Stimulated activated CD8-positive, alpha-beta memory T cell treated with anti-CD3 and anti-CD28 coated beads, Interleukin-12 subunit alpha, Interleukin-12 subunit beta, amount 100 ng/mL, for 24 hours (primary cell): Measurements from ENCODE around the gene ST6GAL2.

Experiments
- DNase-seq: peaks from one replicate; pipeline ENCODE4 v3.0.0-alpha.2; 2020; ENCODE audit errors: extremely low read depth

The ST6GAL2 gene

DNA sequence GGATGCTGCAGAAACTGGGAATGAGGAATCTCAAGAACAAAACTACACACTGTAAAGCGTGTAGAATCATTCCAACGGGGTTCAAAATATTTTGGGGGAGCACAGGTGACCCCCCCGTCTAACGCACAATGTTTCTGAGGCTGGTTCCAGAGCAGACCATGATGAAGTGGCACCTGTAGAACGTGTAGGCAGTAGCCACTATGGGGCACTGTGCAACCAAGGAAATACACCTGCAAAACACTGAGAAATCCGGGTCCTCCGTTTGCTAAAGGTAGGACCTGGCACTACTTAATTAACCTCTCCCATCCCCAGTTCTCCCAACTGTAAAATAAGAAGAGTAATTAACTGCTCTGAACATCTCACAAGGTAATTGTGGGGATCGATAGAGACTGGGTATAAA is 22.6 kb downstream of the ST6GAL2 start:
- no peak for DNase-seq

DNA sequence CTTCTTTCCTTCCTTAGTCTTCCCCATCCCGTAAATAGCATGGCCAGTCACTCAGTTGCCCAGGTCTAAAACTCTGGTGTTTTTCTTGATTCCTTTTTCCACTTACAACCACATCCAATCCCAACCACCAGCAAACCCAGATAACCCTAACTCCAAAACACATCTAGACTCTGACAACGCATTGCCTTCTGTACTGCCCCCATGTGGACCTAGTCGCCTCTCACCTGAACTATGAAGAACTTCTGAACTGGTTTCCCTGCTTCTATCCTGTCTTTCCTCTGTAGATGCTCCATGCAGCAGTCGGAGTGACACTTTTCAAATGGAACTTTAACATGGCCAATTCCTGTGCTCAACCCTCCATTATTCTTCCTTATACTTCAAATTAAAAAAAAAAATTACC is 26.5 kb downstream of the ST6GAL2 start:
- DNase-seq, result no peak

DNA sequence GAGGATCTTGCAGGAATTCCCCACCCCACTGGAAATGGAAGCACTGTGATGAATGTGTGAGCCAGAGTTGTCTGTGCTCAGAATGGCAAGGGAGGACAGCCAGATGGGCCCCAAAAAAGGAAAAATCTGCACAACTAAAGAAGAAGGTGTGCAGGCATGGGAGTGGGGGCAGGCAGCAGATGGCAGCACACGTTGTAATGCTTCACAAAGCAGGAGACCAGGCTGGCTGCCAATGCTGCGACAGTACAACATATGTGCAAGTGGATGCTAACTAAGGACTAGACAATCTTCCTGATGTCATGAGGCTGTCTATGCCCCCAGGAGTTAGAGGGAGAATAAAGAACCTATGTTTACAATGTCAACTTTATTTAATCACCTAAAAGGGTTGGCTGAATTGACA is 27.2 kb downstream of the ST6GAL2 start:
- no peak for DNase-seq

DNA sequence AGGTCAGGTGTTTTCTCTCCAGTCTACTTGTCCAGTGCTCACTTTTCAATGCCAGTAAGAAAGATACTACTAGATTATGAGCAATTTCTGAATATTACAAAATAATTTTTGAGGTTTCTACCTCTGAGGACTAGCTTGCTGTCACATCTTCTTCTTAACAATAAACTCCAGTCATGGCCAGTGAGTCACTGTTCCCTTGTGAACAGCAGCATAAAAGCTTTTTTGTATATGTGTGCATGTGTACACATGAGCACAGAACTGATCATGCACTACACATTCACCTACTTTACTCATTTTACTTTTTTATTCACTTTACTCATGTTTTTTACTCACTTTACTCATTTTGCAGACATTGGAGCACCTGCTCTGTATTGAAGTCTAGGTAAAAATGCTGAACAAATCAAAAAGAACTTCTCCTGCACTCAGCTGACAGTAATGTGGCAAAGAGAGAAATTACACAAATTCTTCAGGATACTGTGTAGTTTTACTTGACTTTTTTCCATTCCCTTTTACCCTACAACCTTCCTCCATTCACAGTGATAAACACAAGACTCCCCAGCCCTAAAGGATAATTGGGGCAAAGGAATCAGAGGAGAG is 28.0 kb downstream of the ST6GAL2 start:
- DNase-seq, result no peak

DNA sequence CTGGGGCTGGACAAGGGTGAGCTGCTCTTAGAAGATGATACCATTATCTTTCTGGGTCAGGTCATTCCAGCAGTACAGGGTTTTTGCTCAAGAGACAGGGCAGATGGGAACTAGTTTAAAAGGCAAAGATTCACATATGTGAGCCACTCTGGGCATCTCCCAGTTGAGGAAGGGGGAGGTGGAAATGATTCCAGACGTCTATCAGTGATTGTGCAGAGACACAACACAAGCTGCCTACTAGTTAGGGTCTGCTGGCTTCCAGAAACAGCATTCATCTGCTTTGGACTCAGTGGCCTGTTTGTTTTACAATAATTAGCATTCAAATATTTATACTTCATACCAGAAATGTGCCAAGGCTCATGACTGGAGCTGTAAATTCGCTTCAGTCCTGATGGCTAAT is 32.3 kb downstream of the ST6GAL2 start:
- DNase-seq, result no peak

DNA sequence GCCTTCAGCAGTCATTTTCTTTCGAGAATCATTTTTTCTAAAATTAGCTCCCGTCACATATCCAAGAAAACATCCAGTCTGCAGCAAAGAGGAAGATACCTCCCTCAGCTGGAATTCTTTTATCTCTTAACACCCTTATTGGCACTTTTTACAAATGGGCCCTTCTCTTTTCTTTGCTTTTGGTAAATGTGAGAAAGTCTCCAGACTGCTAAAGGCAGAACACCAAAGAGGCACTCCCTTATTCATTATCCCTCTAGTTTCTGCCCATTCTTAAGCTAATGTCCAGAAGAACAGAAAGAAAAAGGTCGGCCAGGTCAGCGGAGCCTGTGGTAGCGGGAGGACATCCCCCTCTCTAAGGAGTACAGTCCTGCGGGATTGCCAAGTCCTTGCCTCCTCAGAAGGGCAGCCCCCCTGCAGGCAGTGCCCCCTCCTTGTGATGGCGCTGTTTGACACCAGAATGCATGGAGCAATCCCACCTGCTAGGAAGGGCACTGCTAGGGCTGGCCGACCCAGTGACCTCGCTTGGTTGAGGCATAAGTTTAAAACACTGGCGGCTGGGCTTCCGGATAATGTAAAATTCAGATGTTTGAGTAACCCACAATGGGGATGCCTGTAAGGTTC is 34.0 kb downstream of the ST6GAL2 start:
- no peak for DNase-seq

DNA sequence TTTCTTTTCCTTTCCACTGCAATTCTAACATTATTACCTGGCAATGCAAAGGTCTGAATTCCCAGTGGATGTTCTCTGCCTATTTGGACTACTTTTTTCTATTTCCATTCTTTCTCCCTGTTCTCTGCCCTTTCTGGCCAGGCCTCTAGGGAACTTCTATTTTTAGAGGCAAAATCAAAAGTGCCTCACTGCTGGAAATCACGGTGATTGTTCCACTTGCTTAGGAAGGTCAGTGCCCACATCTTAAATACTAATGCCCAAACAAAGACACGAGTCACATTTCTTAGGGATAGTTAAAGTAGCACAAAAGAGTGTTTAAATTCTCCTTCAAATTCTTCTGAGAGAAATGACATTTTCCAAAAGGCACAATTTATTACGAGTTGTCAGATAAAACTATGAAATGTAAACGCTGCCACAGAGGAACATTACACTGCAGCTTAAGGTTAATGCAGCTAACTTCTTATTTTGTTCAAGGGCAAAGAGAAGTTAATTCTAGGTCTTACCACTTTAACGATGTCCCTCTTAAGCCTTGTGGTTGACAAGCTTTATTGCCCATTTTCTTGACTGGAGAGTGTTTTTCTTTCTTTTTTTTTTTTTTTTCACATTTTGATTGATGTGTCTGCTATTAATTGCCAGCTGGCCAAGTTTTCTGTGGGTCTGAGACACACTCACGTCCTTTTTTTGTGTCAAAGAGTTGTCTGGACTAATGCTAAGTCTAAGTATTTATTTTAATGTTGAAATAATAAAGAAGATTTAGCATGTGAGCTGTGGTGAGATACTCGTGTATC is 34.7 kb downstream of the ST6GAL2 start:
- no peak for DNase-seq

DNA sequence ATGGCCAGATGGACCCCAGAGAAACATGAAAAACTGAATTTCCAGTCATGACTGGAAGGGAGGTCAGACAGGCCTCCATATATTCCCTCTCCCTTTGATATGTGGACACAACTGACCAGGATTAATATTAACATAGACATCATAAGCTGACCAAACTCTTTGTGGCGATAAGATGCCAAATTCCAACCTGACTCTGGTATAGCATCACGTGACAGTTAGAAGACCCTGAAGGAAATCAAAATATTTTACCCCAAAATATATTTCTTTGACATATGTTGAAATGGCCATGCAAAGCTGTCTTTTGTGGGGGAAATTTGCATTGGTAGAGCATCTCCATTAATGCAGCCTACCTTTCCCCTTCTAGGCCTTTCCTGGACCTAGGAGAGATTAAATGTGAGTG is 36.7 kb downstream of the ST6GAL2 start:
- DNase-seq, result no peak

DNA sequence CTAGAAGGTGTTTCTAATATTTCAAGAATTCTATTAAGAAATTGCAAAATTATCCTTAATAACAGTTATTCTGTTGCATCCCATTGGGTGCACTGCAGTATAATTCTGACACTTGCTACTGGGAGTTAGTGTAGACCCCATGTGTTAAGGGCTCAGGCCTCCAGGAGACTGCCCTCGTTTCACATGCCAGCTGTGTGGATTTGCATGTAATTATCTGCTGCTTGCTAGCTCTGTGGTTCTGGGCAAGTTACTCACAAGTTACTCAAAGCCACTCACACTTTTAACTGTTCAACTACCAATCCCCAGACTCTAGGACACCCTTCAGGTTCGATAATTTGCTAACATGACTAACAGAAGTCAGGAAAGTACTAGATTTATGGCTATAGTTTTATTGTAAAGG is 38.6 kb downstream of the ST6GAL2 start:
- DNase-seq, result no peak

DNA sequence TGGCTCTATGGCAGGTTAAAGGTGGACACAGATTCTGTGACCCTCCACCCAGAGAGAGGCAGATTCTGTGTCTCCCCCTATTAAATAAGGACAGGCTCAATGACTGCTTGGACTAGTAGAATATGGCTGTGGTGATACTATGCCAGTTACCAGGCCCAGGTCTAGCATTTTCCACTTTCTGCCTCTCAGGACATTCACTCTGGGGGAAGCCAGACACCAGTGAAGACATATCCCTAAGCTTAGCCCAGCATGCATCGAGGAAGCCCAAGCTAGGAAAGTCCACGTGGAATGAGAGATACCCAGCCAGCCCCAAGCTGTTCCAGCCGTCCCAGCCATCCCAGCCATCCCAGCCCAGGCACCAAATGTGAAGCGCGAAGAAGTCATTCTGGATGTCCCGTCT is 40.3 kb downstream of the ST6GAL2 start:
- no peak for DNase-seq

DNA sequence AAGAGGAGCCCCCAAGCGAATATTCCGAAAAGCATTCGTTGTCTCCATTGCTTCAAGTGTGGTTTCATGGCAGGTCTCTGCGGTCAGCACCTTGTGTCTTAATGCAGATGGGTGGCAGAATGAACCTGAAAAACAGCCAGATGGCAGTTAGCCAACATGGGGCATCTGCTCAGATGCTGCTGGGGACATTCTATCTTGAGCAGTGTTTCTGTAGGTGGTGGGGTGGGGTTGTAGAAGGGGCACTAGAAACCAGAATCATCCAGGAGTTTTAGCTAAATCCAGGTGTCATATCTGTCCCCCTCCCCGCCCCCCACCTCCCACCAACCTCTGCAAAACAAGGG is 42.1 kb downstream of the ST6GAL2 start:
- no peak for DNase-seq

DNA sequence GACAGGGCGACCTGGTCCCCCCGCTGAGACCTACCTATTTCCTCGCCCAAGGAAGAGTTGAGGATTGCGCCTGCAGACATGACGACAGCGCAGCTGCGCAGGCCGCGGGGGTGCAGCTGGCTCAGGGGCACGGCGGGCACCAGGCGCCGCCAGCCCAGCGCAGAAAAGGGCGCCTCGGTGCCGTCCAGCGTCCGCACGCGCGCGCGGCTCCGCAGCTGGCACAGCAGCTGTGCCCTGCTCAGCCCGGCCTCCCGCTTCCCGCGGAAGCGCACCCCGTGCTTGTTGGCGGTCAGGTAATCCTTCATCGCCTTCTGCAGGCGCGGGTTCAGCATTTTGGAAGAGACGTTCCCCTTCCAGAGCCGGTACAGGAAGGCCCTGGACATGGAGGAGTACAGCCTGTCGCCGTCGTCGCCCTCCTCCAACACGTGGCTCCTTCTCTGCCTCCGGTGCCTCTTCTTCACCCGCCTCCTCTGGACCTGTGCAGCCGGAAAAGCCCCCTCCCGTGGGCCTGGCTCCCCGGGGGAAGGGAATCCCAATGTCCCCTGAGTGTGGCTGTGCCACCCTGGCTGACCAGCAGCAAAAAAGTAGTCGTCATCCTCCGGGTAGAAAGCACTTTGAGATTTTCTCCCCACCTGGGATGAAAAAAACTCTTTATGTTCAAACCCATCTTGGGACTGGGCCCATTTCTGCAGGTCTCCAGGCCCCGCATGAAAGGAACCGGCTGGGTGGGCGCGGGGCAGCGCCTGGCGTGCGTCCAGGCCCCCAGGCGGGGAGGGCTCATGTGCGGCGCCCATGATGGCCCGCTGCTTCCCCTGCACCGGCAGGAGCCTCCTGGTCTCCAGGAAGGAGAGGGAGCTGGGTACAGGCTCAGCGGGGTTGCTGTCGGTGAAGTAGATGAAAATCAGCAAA is 42.7 kb downstream of the ST6GAL2 start:
- DNase-seq, result no peak

DNA sequence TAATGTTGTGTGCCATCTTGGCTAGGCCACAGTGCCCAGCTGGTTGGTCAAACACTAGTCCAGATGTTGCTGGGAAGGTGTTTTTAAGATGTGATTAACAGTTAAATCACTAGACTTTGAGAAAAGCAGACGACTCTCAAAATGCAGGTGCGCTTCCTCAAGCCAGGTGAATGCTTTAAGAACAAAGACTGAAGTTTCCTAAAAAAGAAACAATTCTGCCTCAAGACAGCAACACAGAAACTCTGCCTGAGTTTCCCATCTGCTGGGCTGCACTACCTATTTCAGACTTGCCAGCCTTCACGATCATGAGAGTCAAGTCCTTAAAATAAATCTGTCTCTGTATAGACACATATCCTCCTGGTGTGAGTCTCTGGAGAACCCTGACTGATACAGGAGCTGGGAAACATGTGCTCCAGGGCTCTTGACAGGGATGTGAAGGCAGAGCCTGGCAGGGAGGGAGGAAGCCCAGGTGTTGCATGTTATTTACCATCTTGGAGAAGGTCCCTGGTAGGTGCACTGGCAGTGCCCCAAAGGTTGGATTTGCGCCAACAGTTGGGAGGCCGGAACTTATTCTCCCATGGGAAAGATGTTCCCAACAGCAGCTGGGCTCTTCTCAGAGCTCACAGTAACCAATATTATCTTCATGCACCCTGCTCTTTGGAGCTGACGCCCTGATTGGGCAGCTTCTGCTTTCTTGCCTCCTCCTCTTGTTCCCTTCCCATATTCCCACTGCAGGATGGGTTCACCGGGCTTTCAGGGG is 43.9 kb downstream of the ST6GAL2 start:
- no peak for DNase-seq

DNA sequence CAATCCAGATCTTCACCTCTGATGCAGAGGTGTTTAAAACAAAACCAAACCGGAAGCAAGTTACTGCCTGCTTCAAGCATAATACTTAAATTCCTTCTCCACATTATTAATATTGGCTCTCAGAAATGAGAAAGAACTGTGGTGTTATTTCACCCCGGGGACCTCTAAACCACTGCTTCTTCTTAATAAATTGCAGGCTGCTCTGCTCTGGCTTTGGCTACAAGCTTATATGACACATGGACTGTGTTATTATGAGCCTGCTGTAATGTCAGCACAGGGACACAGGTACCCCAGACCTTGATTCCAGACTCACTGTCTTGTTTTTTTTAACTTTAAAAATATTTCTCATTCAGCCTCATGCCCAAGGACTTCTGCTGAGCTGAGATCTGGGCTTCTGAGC is 45.1 kb downstream of the ST6GAL2 start:
- no peak for DNase-seq

DNA sequence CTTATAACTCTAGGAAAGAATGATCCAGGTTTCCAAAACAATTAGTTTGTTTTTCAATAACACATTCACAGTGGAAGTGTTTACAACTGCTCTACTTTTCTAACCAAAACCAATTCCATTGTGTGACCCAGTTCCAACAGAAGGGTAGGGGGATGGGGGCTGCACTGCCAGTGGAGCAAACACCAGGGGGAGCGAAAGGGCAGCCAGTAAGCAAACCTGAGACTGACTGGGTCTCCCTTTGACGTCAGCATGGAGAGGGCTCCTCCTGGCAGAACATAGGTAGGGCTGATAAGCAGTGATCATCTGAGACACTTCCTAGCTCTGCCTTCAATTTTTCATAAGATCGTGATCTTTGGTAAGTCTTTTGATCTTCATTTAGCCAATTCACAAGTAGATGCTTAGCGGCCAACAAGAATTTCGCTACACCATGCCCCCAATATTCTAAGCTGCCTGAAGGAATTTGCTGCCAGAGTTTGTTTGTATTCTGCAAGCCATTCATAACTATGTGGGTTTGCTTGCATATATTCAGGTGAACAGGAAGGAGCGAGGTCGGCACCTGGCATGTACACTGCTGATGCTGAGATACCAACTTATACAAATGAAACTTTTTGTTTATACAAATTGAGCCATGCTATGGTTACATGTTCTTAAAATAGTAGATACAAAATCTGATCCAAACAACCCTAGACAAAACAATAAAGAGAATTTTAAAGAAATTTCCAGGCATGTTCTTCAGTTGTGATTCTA is 45.9 kb downstream of the ST6GAL2 start:
- DNase-seq, result no peak

DNA sequence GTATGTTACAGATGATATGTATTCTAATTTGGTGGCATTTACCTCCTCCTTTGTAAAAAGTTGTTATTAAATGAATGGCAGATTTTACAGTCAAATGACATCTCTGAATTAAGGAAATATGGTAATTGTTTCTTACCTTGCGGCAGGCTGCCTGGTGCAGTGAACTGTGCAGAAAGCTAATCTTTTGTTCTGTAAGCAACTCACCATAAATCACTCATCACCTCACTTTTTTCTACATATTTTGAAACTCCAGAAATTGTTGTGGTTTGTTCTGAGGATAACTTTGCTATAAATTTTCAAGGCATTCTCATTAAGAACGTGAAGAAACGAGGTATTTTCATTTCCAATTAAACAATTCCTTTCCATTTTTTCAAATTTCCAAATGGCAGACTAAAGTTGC is 52.7 kb downstream of the ST6GAL2 start:
- DNase-seq, result no peak

DNA sequence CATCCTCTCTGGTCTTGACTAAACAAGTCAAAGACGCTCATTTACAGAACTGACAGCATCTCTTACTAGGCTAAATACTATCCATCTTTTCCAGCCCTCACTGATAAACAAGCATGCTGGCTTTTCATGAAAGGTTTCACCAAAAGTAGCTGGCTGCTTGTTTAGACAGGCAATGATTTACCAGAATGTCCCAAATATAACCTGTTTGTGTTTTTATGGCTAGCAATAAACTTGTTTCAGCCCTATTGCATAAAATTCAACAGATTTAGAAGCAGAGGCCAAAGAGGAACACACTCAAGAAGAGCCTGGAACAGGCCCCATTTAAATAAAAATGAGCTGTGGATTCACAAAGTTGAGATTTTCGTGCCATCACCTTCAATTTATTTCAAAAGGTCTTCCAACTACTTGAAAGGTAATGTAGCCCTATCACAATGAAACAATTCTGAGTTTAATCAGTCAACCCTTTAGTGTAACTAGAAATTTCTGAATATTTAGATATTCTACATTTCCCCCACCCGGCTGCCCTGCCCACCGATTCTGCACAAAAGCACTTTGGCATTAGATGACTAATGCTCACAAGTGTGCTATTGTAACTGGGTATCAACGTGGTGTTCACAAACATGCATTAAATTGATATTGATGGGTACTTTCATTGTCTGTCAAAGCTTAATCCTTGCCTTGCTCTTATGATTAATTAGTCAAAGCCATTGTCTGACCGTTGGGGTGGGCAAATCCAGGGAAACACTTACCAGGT is 54.0 kb downstream of the ST6GAL2 start:
- no peak for DNase-seq

DNA sequence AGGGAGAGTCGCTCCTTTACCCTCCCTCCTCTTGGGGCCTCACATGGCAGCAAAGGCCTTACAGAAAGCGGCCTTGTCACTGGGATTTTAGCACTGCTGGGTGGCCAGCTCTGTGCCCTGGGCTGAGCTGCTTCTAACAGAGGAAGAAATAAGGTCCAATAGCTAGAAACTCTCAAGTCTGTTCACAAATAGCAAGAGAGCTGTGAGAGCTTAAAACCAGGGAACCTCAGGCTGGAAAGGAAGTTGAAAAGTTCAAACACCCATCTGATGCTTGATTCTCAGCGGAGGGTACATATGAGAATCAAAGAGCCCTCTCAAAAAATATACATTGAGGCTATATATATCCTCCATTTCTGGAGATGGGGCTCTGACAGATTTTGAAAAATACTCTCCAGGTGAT is 54.7 kb downstream of the ST6GAL2 start:
- DNase-seq, result no peak

DNA sequence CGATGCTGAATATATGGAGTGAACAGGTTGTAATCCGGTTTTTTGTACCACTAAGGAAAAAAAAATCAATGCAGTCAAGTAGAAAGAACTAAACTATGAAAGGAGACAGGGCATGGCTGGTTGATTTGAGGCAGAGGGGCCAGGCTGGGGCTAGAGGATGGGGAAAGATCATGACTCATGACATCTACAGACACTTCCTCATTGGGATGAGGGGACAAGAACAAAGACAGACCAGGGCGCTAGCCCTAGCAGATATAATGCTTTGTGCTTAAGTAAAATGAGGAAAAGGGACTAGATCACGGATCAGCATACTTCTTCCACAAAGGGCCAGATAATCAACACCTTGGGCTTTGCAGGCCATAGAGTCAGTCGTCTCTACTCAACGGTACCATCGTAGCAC is 55.8 kb downstream of the ST6GAL2 start:
- DNase-seq, result no peak

DNA sequence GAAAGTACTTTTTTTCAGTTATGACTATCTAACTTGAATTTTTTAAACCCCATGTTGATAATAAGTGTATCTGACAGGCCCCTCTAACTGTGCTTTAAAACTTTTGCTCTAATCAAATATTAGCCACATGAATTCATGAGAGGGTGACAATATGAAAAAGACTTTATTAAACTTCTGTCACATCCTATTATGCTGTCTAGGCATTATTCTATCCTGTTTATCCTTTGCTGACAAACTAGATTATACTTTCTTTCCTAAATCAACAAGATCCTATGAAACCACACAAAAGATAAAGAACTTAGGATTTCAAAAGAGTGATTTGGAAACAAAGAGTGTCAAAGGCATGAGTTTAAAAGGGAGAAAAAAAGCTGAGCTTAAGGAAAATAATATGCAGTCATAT is 57.8 kb downstream of the ST6GAL2 start:
- no peak for DNase-seq
